Activated naive CD4-positive, alpha-beta T cell treated with anti-CD3 and anti-CD28 coated beads for 36 hours (primary cell): ENCODE data around the gene HSPD1. TPM values are rescaled to one million over a fixed set of nuclear protein-coding genes. Genes with fewer than 3 reads are reported as not detected.
A peak's percentile ranks its signal among the peaks of the same experiment; 100 is the strongest.

ENCODE experiments used
- CTCF ChIA-PET: fragments of 350-600 bp; sonication (Branson Sonifier 250); formaldehyde crosslinking; loops from one replicate; lab custom pipeline; 2021; ENCODE audit warnings: antibody characterized with exemption; lab: Charles Lee
- DNase-seq: peaks from one replicate; pipeline ENCODE4 v3.0.0-alpha.2; 2020
- H3K27ac Mint-ChIP-seq: one replicate; pipeline ENCODE4 v1.8.0; 2021; ENCODE audit warnings: mild to moderate bottlenecking, mixed read lengths
- H3K27me3 Mint-ChIP-seq: one replicate; pipeline ENCODE4 v1.8.0; 2021; ENCODE audit warnings: low read depth, mixed read lengths
- H3K36me3 Mint-ChIP-seq: one replicate; pipeline ENCODE4 v1.8.0; 2021; ENCODE audit warnings: low read depth, mixed read lengths
- H3K4me1 Mint-ChIP-seq: one replicate; pipeline ENCODE4 v1.8.0; 2021; ENCODE audit warnings: low read depth, mixed read lengths
- H3K4me3 Mint-ChIP-seq: one replicate; pipeline ENCODE4 v1.8.0; 2021; ENCODE audit warnings: mild to moderate bottlenecking, moderate library complexity, mixed read lengths
- H3K9me3 Mint-ChIP-seq: one replicate; pipeline ENCODE4 v1.8.0; 2021; ENCODE audit warnings: mixed read lengths
- intact Hi-C: fragments of 100-400 bp; cut with micrococcal nuclease; formaldehyde crosslinking; loops from one replicate; pipeline ENCODE4 v1.15.1; 2023
- total RNA-seq, 2 experiments: library from RNA; stranded (reverse); gene quantifications; one replicate each; pipeline ENCODE4 v1.2.3, GENCODE V29; 2021

Gene HSPD1
- 1,000 to 10,000 TPM; 1,191 to 1,210 TPM for total RNA-seq

DNA sequence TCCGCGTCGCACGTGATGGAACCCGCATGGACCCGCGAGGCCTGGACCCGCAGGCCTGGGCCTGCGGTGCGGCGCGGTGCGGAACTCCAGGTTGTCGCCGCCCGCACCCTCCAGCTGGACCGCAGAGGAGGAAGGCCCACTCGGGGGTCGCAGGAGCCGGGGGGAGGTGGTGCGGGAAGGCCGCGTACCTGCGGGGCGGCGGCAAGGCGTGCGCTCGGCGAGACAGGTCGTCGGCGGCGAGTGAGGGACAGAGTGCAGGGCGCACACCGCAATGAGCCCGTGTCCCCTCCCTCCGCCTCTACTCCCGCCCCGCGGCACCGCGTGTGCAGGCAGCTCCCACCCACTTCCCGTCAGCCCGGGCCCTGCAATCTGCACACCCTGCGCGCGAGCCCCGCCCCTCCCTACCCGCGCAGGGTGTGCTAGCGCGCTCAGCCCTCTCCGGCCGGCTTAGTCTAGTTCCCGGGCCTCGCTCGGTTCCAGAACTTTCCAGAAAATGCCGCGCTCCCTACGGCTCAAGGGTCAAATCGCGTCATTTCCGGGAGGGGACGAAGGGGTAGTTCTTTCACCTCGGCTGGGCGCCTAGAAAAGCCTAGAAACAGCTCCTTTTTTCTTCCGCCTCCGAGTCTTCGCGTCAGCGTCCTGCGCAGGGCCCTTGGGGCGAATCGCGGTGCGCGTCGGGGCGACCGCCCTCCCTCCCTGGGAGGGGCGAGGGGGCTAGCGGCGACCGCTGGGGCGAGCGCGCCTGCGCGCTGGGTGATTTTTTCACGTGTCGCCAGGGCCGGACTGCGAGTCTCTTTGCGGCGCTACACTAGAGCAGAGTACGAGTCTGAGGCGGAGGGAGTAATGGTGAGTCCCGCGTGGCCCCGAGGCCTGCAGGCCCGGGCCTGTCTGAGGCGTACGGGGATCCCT is at the start of gene HSPD1, which contains the start of gene HSPE1:
Gene HSPD1 (minus strand): TSS at position 247 of the 909 bp plus-strand sequence. CDS start 992 bp downstream, outside the sequence.
Gene HSPE1 (plus strand): TSS at position 786 of the 909 bp plus-strand sequence. CDS start 58 bp downstream, at position 844.
- H3K36me3 Mint-ChIP-seq, result peaks cover 78% of the 10 kb centered on the region
- no peaks in the 10 kb centered on the region for H3K9me3 Mint-ChIP-seq
- DNase-seq, result peak; percentile 99
- peak within 1 kb of the TSS; percentile 92 for H3K4me3 Mint-ChIP-seq
- CTCF ChIA-PET, result interaction anchor here (0.6 to 0.8 kb wide), 2 partner anchors 14 to 36 kb away, joined by 3 read pairs; no protein-coding TSS in a partner anchor
- no peaks in the 10 kb centered on the region for H3K27me3 Mint-ChIP-seq
- intact Hi-C loops, result loop anchor here (1.0 to 5.0 kb wide), 13 partner anchors 10 to 861 kb away; partner anchors contain the start of genes ANKRD44, CCDC150, COQ10B and MARS2
- peak within 1 kb of the TSS; percentile 98 for H3K27ac Mint-ChIP-seq
- peaks cover 51% of the 10 kb centered on the region for H3K4me1 Mint-ChIP-seq

DNA sequence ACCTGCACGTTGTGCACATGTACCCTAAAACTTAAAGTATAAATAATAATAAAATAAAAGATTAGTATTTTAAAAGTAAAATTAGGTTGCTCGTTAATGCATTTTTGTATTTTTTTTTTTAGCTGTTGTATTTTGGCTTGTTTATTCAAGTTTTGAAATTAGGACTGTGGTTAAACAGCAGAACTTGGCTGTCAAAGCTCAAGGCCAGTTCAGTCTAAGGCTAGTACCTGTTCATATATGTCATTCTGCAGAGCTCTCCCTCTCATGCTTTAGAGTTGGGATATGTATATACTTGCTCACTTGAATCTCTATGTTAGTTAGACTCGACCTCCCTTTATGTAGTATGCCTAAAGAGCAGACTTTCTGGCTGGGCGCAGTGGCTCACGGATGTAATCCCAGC is 48.9 kb upstream of the HSPD1 start:
- H3K36me3 Mint-ChIP-seq, result peaks cover 27% of the 10 kb centered on the region
- no peaks in the 10 kb centered on the region for H3K9me3 Mint-ChIP-seq
- intact Hi-C loops, result no loop called here
- DNase-seq, result no peak
- no peaks in the 10 kb centered on the region for H3K27me3 Mint-ChIP-seq
- H3K27ac Mint-ChIP-seq, result no peak overlapping the region
- H3K4me3 Mint-ChIP-seq, result no peak overlapping the region
- H3K4me1 Mint-ChIP-seq, result peaks cover 2% of the 10 kb centered on the region
- CTCF ChIA-PET, result no interaction called here

GRCh38 chr2:197547163-197547900 is 47.7 kb upstream of the HSPD1 start:
- Mint-ChIP-seq H3K36me3 (peaks cover 26% of the 10 kb centered on the region), H3K9me3 (no peaks in the 10 kb centered on the region), H3K27me3 (no peaks in the 10 kb centered on the region), H3K27ac (no peak overlapping the region), H3K4me1 (peaks cover 2% of the 10 kb centered on the region), H3K4me3 (no peak overlapping the region)
- no peak for DNase-seq
- intact Hi-C loops, result no loop called here
- CTCF ChIA-PET, result no interaction called here

- CTCF ChIA-PET, result interaction anchor here (0.6 kb wide), 1 partner anchor 88 kb away, joined by 4 read pairs; no protein-coding TSS in a partner anchor
- Mint-ChIP-seq H3K27me3 (no peaks in the 10 kb centered on the region), H3K36me3 (peaks cover 31% of the 10 kb centered on the region), H3K4me3 (no peak overlapping the region), H3K9me3 (no peaks in the 10 kb centered on the region), H3K4me1 (peaks cover 16% of the 10 kb centered on the region), H3K27ac (no peak overlapping the region)
- intact Hi-C loops, result no loop called here
- no peak for DNase-seq
Measured at GRCh38 chr2:197543206-197543605, 43.6 kb upstream of the HSPD1 start.

DNA sequence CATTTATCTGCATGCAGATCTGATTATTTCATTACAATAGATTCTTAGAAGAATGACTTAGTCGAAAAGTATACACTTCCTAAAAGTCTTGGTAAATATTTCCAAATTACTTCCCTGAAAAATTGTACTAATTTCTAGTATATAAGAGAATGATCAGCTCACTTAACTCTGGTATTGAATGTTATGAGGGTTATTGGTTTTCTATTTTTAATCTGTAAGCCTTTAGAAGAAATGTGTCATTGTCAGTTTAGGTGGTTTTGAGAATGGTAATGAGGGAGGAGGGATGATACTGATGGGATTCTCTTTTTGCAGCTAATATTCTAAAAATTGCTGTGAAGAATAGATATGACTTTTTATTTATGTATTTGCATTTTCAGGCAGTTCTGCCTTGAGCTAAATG is 40.1 kb upstream of the HSPD1 start:
- CTCF ChIA-PET, result interaction anchor here (0.6 to 1.1 kb wide), 4 partner anchors 11 to 66 kb away, joined by 3 to 6 read pairs (median 4); no protein-coding TSS in a partner anchor
- peaks cover 29% of the 10 kb centered on the region for H3K4me1 Mint-ChIP-seq
- no peak for DNase-seq
- no peaks in the 10 kb centered on the region for H3K9me3 Mint-ChIP-seq
- H3K4me3 Mint-ChIP-seq, result no peak overlapping the region
- intact Hi-C loops, result no loop called here
- H3K36me3 Mint-ChIP-seq, result peaks cover 35% of the 10 kb centered on the region
- no peaks in the 10 kb centered on the region for H3K27me3 Mint-ChIP-seq
- H3K27ac Mint-ChIP-seq, result no peak overlapping the region

- no peaks in the 10 kb centered on the region for H3K27me3 Mint-ChIP-seq
- no peak for DNase-seq
- CTCF ChIA-PET, result interaction anchor here (0.6 kb wide), 1 partner anchor 570 kb away, joined by 3 read pairs; no protein-coding TSS in a partner anchor
- H3K9me3 Mint-ChIP-seq, result no peaks in the 10 kb centered on the region
- peak overlapping the region; percentile 24 for H3K27ac Mint-ChIP-seq
- H3K36me3 Mint-ChIP-seq, result peaks cover 37% of the 10 kb centered on the region
- H3K4me3 Mint-ChIP-seq, result no peak overlapping the region
- intact Hi-C loops, result no loop called here
- peaks cover 36% of the 10 kb centered on the region for H3K4me1 Mint-ChIP-seq
Measured at GRCh38 chr2:197538412-197538811, 38.8 kb upstream of the HSPD1 start.

DNA sequence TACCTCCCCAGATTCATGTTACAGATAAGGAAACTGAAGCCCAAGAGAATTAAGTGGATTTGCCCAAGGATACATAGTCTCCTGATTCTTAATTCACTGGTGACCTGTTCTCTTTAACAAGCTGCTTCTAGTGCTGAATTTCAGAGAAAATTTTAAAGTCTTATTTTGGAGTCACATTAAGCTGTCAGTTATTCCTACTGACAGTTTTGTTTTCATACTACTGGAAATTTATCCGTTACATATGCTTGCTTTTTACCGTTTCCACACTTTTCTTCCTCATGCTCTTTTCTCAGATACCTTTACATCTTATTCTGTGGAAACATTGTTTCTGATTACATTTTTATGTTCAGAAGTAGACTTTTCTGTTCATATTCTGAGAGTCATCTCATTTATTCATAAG is 17.5 kb upstream of the HSPD1 start:
- Mint-ChIP-seq H3K27me3 (no peaks in the 10 kb centered on the region), H3K4me1 (peaks cover 44% of the 10 kb centered on the region), H3K27ac (peak overlapping the region; percentile 89), H3K36me3 (peaks cover 12% of the 10 kb centered on the region), H3K9me3 (peaks cover 4% of the 10 kb centered on the region), H3K4me3 (peak overlapping the region; percentile 98)
- intact Hi-C loops, result loop anchor here (10.0 kb wide), 1 partner anchor 722 kb away; the partner anchor contains the start of gene GTF3C3
- DNase-seq, result no peak
- CTCF ChIA-PET, result interaction anchor here (0.7 to 1.6 kb wide), 2 partner anchors 14 to 59 kb away, joined by 3 to 5 read pairs; no protein-coding TSS in a partner anchor

DNA sequence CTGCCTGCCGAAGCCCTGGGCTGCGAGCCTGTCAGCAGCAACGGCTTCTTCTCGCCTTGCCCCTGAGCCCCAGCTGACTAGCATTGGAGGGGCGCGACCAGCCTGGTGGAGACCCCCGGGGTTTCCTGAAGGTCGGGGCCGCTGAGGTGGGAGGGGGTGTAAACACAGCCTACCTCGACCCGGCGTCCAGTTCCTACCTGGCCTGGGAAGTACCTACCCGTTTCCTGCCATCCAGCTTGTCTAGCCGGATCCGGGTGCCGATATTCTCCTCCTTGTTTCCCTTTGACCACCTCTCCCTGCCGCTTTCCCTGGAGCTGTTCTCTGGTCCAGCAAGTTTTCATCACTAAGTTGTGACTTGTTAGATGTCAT is 16.7 kb upstream of the HSPD1 start:
- Mint-ChIP-seq H3K9me3 (peaks cover 4% of the 10 kb centered on the region), H3K27ac (peak overlapping the region; percentile 89), H3K36me3 (peaks cover 10% of the 10 kb centered on the region), H3K4me1 (peaks cover 40% of the 10 kb centered on the region), H3K4me3 (peak overlapping the region; percentile 98), H3K27me3 (no peaks in the 10 kb centered on the region)
- DNase-seq, result peak; percentile 41
- intact Hi-C loops, result loop anchor here (1.0 to 10.0 kb wide), 3 partner anchors 63 to 722 kb away; partner anchors contain the start of genes COQ10B, GTF3C3 and MARS2
- CTCF ChIA-PET, result interaction anchor here (1.6 kb wide), 1 partner anchor 14 kb away, joined by 5 read pairs; no protein-coding TSS in a partner anchor

- Mint-ChIP-seq H3K9me3 (peaks cover under 1% of the 10 kb centered on the region), H3K4me1 (peaks cover 37% of the 10 kb centered on the region)
- intact Hi-C loops, result loop anchor here (1.0 to 10.0 kb wide), 5 partner anchors 16 to 721 kb away; partner anchors contain the start of genes COQ10B, GTF3C3, HSPE1 and MARS2
Measured at GRCh38 chr2:197515739-197516392, 16.2 kb upstream of the HSPD1 start, which contains the start of gene MOB4. MOB4 (plus strand) TSS chr2:197516066; CDS start chr2:197516087, 21 bp downstream.

DNA sequence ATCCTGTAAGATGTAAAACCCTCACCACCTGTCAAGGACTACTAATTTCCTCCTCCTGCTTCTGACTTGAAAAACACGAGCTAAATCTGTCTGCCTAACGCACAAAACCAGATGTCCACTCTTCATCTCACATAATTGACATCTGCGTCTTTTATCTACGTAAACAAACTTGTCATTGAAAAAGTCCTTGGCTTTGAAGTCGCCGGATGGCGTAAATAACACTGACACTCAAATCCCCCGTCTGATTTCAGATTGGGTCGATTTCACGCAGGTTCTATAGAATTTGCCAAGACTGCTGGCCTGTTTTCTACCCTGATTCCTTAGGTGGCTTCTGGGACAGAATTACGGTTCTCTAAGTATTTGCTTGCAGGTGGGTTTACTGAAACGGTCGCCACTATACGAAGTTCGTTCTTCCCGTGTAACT is 15.7 kb upstream of the HSPD1 start:
- peak overlapping the region; percentile 98 for H3K4me3 Mint-ChIP-seq
- no peaks in the 10 kb centered on the region for H3K27me3 Mint-ChIP-seq
- peaks cover 3% of the 10 kb centered on the region for H3K36me3 Mint-ChIP-seq
- DNase-seq, result no peak
- CTCF ChIA-PET, result interaction anchor here (0.7 kb wide), 1 partner anchor 1057 kb away, joined by 3 read pairs; no protein-coding TSS in a partner anchor
- H3K9me3 Mint-ChIP-seq, result no peaks in the 10 kb centered on the region
- intact Hi-C loops, result loop anchor here (1.0 to 10.0 kb wide), 3 partner anchors 15 to 721 kb away; partner anchors contain the start of genes GTF3C3, HSPE1 and SF3B1
- H3K27ac Mint-ChIP-seq, result peak overlapping the region; percentile 89
- H3K4me1 Mint-ChIP-seq, result peaks cover 34% of the 10 kb centered on the region

More at GRCh38 chr2:197515739-197516392, 16.2 kb upstream of the HSPD1 start, which contains the start of gene MOB4:
- H3K27me3 Mint-ChIP-seq, result no peaks in the 10 kb centered on the region
- H3K27ac Mint-ChIP-seq, result peak within 1 kb of the TSS; percentile 89
- H3K4me3 Mint-ChIP-seq, result peak within 1 kb of the TSS; percentile 98
- DNase-seq, result peak; percentile 93
- CTCF ChIA-PET, result interaction anchor here (1.6 kb wide), 1 partner anchor 15 kb away, joined by 5 read pairs; no protein-coding TSS in a partner anchor
- H3K36me3 Mint-ChIP-seq, result peaks cover 4% of the 10 kb centered on the region

GRCh38 chr2:197514754-197515153 is 15.1 kb upstream of the HSPD1 start:
- Mint-ChIP-seq H3K27ac (peak overlapping the region; percentile 89), H3K27me3 (no peaks in the 10 kb centered on the region), H3K4me3 (peak overlapping the region; percentile 98), H3K4me1 (peaks cover 30% of the 10 kb centered on the region), H3K9me3 (no peaks in the 10 kb centered on the region), H3K36me3 (peaks cover 3% of the 10 kb centered on the region)
- CTCF ChIA-PET, result interaction anchor here (0.7 kb wide), 1 partner anchor 1058 kb away, joined by 3 read pairs; no protein-coding TSS in a partner anchor
- intact Hi-C loops, result loop anchor here (1.0 to 10.0 kb wide), 3 partner anchors 14 to 720 kb away; partner anchors contain the start of genes GTF3C3, HSPE1 and SF3B1
- no peak for DNase-seq
